GM12878 (cell line): ENCODE measurements around the gene CRYGD. TPM values are rescaled to one million over a fixed set of nuclear protein-coding genes. Genes with fewer than 3 reads are reported as not detected.

Source experiments
- ATAC-seq: fragments of 200-7000 bp; cut with Tn5 transposase; 3 replicates; pipeline ENCODE4 v1.9.1; 2020; ENCODE audit warnings: mild to moderate bottlenecking, moderate library complexity
- BruUV-seq: library from RNA; stranded (reverse); fragments of 400-500 nt; replicated peaks from 2 replicates; lab custom pipeline; 2021; lab: Mats Ljungman, UMichigan
- CTCF ChIA-PET: fragments of 300-600 bp; sonication (Branson Sonifier 250); formaldehyde crosslinking; extraction: SDS; loops from one replicate; lab custom pipeline; 2021; ENCODE audit warnings: inconsistent platforms; lab: Yijun Ruan, JAX
- POLR2A ChIA-PET: fragments of 350-600 bp; formaldehyde crosslinking; extraction: SDS; loops from one replicate; lab custom pipeline; 2021; ENCODE audit warnings: inconsistent platforms; lab: Charles Lee
- RAD21 ChIA-PET: fragments of 300-600 bp; sonication (Branson Sonifier 250); formaldehyde crosslinking; loops from one replicate; lab custom pipeline; 2023; ENCODE audit warnings: antibody characterized with exemption; ENCODE audit not compliant: unreplicated experiment; lab: Charles Lee
- SMC1A ChIA-PET: fragments of 300-600 bp; sonication (Branson Sonifier 250); formaldehyde crosslinking; loops from one replicate; lab custom pipeline; 2023; ENCODE audit not compliant: unreplicated experiment, uncharacterized antibody; lab: Charles Lee
- DNase-seq: peaks from one replicate; pipeline ENCODE4 v3.0.0-alpha.2; 2011; ENCODE audit warnings: low read depth, low spot score
- FAIRE-seq: peaks from 3 replicates; lab custom pipeline; 2011; peaks lifted over from hg19 to GRCh38; lab: Jason Lieb, UNC
- H2AFZ ChIP-seq: 2 replicates; pipeline ENCODE4 v1.6.0; 2011; ENCODE audit warnings: low read depth, low read length, control low read depth; ENCODE audit not compliant: control insufficient read depth
- H3K27ac ChIP-seq: 2 replicates; pipeline ENCODE4 v1.5.1; 2011; ENCODE audit warnings: control low read depth; ENCODE audit not compliant: control insufficient read depth, insufficient read depth
- H3K27me3 ChIP-seq, 2 experiments: replicated peaks in 1 of 2; 2 replicates each; pipeline versions ENCODE4 v1.6.0 to v1.6.1; 2011; ENCODE audit warnings: low read length in 1 of 2; ENCODE audit not compliant: control insufficient read depth in 2 of 2, insufficient read depth in 2 of 2
- H3K36me3 ChIP-seq, 2 experiments: 2 replicates each; pipeline ENCODE4 v1.5.1; 2011; ENCODE audit warnings: low read length in 1 of 2; ENCODE audit not compliant: control insufficient read depth in 2 of 2, insufficient read depth in 2 of 2
- H3K4me1 ChIP-seq: 2 replicates; pipeline ENCODE4 v1.6.1; 2011; ENCODE audit warnings: mild to moderate bottlenecking, low read length, moderate library complexity, mixed read lengths; ENCODE audit not compliant: control insufficient read depth, insufficient read depth
- H3K4me2 ChIP-seq: 2 replicates; pipeline ENCODE4 v1.6.0; 2011; ENCODE audit warnings: control low read depth; ENCODE audit not compliant: control insufficient read depth, insufficient read depth
- H3K4me3 ChIP-seq: fragments of 200-600 bp; sonication (generic); 2 replicates; pipeline ENCODE4 v1.5.1; 2016
- H3K79me2 ChIP-seq: 2 replicates; pipeline ENCODE4 v1.6.0; 2011; ENCODE audit warnings: low read length; ENCODE audit not compliant: control insufficient read depth, insufficient read depth
- H3K9ac ChIP-seq: 2 replicates; pipeline ENCODE4 v1.8.0; 2011; ENCODE audit warnings: low read length, control low read depth, mixed read lengths; ENCODE audit not compliant: control insufficient read depth, insufficient read depth
- H3K9me3 ChIP-seq: replicated peaks from 3 replicates; pipeline ENCODE4 v1.5.1; 2011; ENCODE audit warnings: mild to moderate bottlenecking, low read length; ENCODE audit not compliant: control insufficient read depth, insufficient read depth
- H4K20me1 ChIP-seq: 2 replicates; pipeline ENCODE4 v1.6.0; 2011; ENCODE audit not compliant: control insufficient read depth, insufficient read depth
- CEBPB ChIP-seq, 2 experiments: fragments of 150-350 bp in 1 of 2; IDR thresholded peaks; 2 replicates each; pipeline ENCODE4 v1.6.1; 2012 to 2014; ENCODE audit warnings: low read depth in 2 of 2, low read length in 2 of 2, borderline replicate concordance in 1 of 2, inconsistent platforms in 1 of 2
- CHD4 ChIP-seq: fragments of 200-600 bp; sonication (generic); IDR thresholded peaks from 2 replicates; pipeline ENCODE4 v1.6.1; 2016; ENCODE audit warnings: mild to moderate bottlenecking
- DPF2 ChIP-seq: fragments of 450-650 bp; IDR thresholded peaks from 2 replicates; pipeline ENCODE4 v1.6.1; 2017; ENCODE audit warnings: mild to moderate bottlenecking
- IKZF2 ChIP-seq, 2 experiments: fragments of 450-650 bp; IDR thresholded peaks; 2 replicates each; pipeline ENCODE4 v1.6.1; 2017; ENCODE audit warnings: mild to moderate bottlenecking in 2 of 2, moderate library complexity in 2 of 2
- KAT2A ChIP-seq: conservative IDR thresholded peaks from 2 replicates; pipeline ENCODE4 v1.6.1; 2011; ENCODE audit warnings: low read depth, low read length; ENCODE audit not compliant: control insufficient read depth
- NFYA ChIP-seq: IDR thresholded peaks from 2 replicates; pipeline ENCODE4 v1.6.1; 2011; ENCODE audit warnings: low read depth, mild to moderate bottlenecking, low read length, improper control_type of control experiment, borderline replicate concordance
- PAX8 ChIP-seq: fragments of 450-650 bp; IDR thresholded peaks from 2 replicates; pipeline ENCODE4 v1.6.1; 2017; ENCODE audit warnings: mild to moderate bottlenecking, moderate library complexity
- ZNF207 ChIP-seq: fragments of 450-650 bp; IDR thresholded peaks from 2 replicates; pipeline ENCODE4 v1.6.1; 2014; ENCODE audit warnings: antibody characterized with exemption, mild to moderate bottlenecking, borderline replicate concordance
- WGBS: methylation state at CpG from one replicate; pipeline ENCODE4 v1.1.6; 2016; ENCODE audit warnings: low lambda C conversion rate; ENCODE audit not compliant: insufficient replicate concordance, insufficient coverage; ENCODE audit errors: missing lambda C conversion rate; 5-methylcytosine and 5-hydroxymethylcytosine counted together
- in situ Hi-C: fragments of 300-500 bp; cut with MboI; formaldehyde crosslinking; loops from 9 replicates; pipeline ENCODE4 v1.14.3; 2018; ENCODE audit warnings: mixed read lengths
- intact Hi-C: fragments of 100-400 bp; cut with micrococcal nuclease; formaldehyde crosslinking; loops from one replicate; pipeline ENCODE4 v1.14.2; 2022; ENCODE audit not compliant: unreplicated experiment
- polyA plus RNA-seq, 11 experiments: library from polyadenylated mRNA; depleted of rRNA in 4 of 11; unstranded in 6 of 11; stranded (reverse) in 5 of 11; fragments of >200 nt; fragmentation: Nextera tagmentation in 4 of 11; fragmentation: Illumina TruSeq in 1 of 11; extraction: Ambion mirVana in 4 of 11; extraction: Trizol in 1 of 11; gene quantifications; 1 replicate in 1 of 11; 2 replicates in 10 of 11; pipeline versions ENCODE4 v1.2.1 to v1.2.3, GENCODE V29; 2011 to 2016; ENCODE audit warnings: inconsistent platforms in 2 of 11, missing spikeins in 2 of 11, low read depth in 1 of 11
- total RNA-seq, 4 experiments: library from RNA; depleted of rRNA in 3 of 4; stranded (reverse); fragments of >200 nt in 3 of 4; fragmentation: Illumina TruSeq in 1 of 4; extraction: Trizol in 1 of 4; gene quantifications; 2 replicates each; pipeline versions ENCODE4 v1.2.1 to v1.2.3, GENCODE V29; 2013 to 2021
- TF ChIP-seq, protein P1 (sequence below): fragments of 450-650 bp; formaldehyde crosslinking; IDR thresholded peaks from 2 replicates; pipeline ENCODE4 v1.4.0; 2022; ENCODE audit warnings: mild to moderate bottlenecking, moderate library complexity

The CRYGD gene
- total and polyA plus RNA-seq, 10 of the 15 experiments (the other 5 are each of a cell fraction or from before 2014, with no cell fraction given) = not detected

DNA sequence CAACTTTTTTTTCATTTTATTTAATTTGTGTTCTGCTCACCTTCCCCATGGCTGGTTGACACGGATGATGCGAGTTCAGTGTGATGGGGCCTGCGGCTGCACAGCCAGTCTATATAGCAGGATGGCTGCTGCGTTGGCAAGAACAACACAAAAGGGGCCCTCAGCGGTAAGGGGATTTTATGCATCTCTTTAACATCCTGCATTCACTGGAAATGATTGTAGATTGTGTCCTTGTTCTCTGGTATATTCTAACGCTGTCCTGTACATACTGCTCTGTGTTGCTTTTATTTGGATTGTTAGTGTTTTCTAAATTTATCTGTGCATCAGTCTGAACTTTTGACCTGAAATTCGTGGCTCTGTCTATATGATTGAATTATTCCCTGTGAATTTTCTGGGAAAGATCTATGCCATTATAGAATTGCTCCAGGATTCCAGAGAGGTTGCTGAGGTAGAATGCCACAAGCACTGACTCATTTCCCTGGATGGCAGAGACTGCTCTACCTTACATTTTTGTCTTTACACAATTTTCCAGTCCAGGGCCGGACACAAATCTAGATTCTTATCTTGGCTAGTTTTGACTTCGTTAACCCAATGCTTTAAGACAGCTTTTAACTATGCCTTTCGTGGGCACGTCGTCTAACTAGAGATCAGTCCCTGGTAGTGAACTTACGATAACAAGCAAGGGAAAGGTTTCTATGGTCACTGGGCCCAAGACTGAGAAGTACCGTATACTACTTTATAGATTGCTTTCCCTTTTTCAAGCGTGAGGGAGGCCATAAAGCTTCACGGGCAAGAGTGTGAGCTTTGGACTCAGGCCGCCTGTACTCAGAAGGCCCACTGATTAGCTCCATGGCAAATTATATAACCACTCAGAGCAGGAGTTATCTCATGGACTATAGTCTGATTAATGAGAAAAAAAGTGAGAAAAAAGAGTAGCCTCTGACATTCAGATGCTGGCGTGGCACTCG is 5.7 kb upstream of the CRYGD start, which contains the start of gene CRYGC:
CRYGC (minus strand) TSS at position 85 of the 968 bp plus-strand sequence; CDS start at position 49, 36 bp downstream.
- ChIA-PET CTCF (interaction anchor here (1.0 to 1.3 kb wide), 2 partner anchors 12 to 45 kb away, joined by 3 read pairs; no protein-coding TSS in a partner anchor), RAD21 (no interaction called here), SMC1A (no interaction called here), POLR2A (no interaction called here)
- WGBS = 57% methylated on average over 19 of the region's 19 CpGs
- Histone ChIP-seq H3K9me3 (no peaks in the 10 kb centered on the region; the same call in 2 of the 3 replicates), H3K27ac (no peak within 1 kb of the TSS), H3K27me3 (no peaks in the 10 kb centered on the region), H3K4me1 (peaks cover 2% of the 10 kb centered on the region; the same call in 1 of the 2 replicates), H3K36me3 (no peaks in the 10 kb centered on the region), H3K4me2 (no peak within 1 kb of the TSS), H2AFZ (no peak within 1 kb of the TSS), H4K20me1 (no peaks in the 10 kb centered on the region; the same call in 1 of the 2 replicates), H3K4me3 (no peak within 1 kb of the TSS), H3K79me2 (no peaks in the 10 kb centered on the region), H3K9ac (no peak within 1 kb of the TSS)
- intact Hi-C loops = no loop called here
- DNase-seq (no peak), ATAC-seq (no peak), FAIRE-seq (no peak)
- no TSS peak for BruUV-seq
- in situ Hi-C loops = no loop called here
- no peak for TF ChIP-seq IKZF2 (IDR thresholded peaks at IDR 0.05)
- TF ChIP-seq ZNF207 = no peak
- TF ChIP-seq CHD4 = no peak
- TF ChIP-seq KAT2A = no peak
- no peak for TF ChIP-seq PAX8
- no peak for TF ChIP-seq NFYA
- TF ChIP-seq DPF2 = no peak
- TF ChIP-seq, protein P1, sequence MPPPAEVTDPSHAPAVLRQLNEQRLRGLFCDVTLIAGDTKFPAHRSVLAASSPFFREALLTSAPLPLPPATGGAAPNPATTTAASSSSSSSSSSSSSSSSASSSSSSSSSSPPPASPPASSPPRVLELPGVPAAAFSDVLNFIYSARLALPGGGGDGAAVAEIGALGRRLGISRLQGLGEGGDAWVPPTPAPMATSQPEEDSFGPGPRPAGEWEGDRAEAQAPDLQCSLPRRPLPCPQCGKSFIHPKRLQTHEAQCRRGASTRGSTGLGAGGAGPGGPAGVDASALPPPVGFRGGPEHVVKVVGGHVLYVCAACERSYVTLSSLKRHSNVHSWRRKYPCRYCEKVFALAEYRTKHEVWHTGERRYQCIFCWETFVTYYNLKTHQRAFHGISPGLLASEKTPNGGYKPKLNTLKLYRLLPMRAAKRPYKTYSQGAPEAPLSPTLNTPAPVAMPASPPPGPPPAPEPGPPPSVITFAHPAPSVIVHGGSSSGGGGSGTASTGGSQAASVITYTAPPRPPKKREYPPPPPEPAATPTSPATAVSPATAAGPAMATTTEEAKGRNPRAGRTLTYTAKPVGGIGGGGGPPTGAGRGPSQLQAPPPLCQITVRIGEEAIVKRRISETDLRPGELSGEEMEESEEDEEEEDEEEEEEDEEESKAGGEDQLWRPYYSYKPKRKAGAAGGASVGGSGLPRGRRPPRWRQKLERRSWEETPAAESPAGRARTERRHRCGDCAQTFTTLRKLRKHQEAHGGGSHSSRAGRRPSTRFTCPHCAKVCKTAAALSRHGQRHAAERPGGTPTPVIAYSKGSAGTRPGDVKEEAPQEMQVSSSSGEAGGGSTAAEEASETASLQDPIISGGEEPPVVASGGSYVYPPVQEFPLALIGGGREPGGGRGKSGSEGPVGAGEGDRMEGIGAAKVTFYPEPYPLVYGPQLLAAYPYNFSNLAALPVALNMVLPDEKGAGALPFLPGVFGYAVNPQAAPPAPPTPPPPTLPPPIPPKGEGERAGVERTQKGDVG (CRISPR knock-in tag) = no peak
- no peak for TF ChIP-seq CEBPB (IDR thresholded peaks at IDR 0.05; ENCODE audit: borderline replicate concordance in 1 of 2, low read depth in 2 of 2, low read length in 2 of 2)
